8988T (cell line): ENCODE results near the gene CAPRIN2.

Source experiments
- DNase-seq: peaks from one replicate; pipeline ENCODE4 v3.0.0; 2011

The CAPRIN2 gene

GRCh38 chr12:30698346-30698745, 56.4 kb downstream of the CAPRIN2 start:
- no peak for DNase-seq

- DNase-seq, result no peak
Measured at GRCh38 chr12:30696943-30697342, 57.8 kb downstream of the CAPRIN2 start.

- DNase-seq, result no peak
Measured at GRCh38 chr12:30696486-30696885, 58.3 kb downstream of the CAPRIN2 start.

GRCh38 chr12:30696103-30696408, 58.7 kb downstream of the CAPRIN2 start:
- DNase-seq, result no peak

- peak; percentile 94 for DNase-seq
Measured at GRCh38 chr12:30695199-30696102, 59.3 kb downstream of the CAPRIN2 start, which contains the start of gene IPO8. IPO8 (minus strand) TSS chr12:30695869; CDS start chr12:30695647, 222 bp downstream.

GRCh38 chr12:30694412-30695198, 60.1 kb downstream of the CAPRIN2 start:
- DNase-seq, result no peak

- no peak for DNase-seq
Measured at GRCh38 chr12:30692470-30692869, 62.3 kb downstream of the CAPRIN2 start.

GRCh38 chr12:30691122-30691879, 63.5 kb downstream of the CAPRIN2 start:
- DNase-seq, result no peak

GRCh38 chr12:30687265-30687986, 67.3 kb downstream of the CAPRIN2 start:
- DNase-seq, result no peak

- no peak for DNase-seq
Measured at GRCh38 chr12:30679241-30679640, 75.5 kb downstream of the CAPRIN2 start.

- no peak for DNase-seq
Measured at GRCh38 chr12:30678221-30678620, 76.5 kb downstream of the CAPRIN2 start.

GRCh38 chr12:30661210-30661609, 93.5 kb downstream of the CAPRIN2 start:
- DNase-seq, result no peak
